ENCODE data around the gene GOPC. TPM values are rescaled to one million over a fixed set of nuclear protein-coding genes. Genes with fewer than 3 reads are reported as not detected.
"Not testable (repeated sequence)": the region's sequence is repeated elsewhere in the genome, so short reads cannot be mapped to it uniquely, and the experiment has no call there.

Gene GOPC
- 31.6 and 41.6 TPM in 2 replicates for total RNA-seq (2014; rRNA removed; shearing (Covaris generic))

GRCh38 chr6:117602151-117602898 is at the start of gene GOPC:
GOPC (minus strand) TSS chr6:117602511; CDS start chr6:117602288, 223 bp downstream.
- DNase-seq (ENCODE audit: low spot score) = peak; percentile 97

- DNase-seq (ENCODE audit: low spot score) = not testable (repeated sequence)
These were observed 49.7 kb upstream of the GOPC start for GRCh38 chr6:117651984-117652383.

GRCh38 chr6:117642976-117643375 is 40.7 kb upstream of the GOPC start:
- DNase-seq (ENCODE audit: low spot score) = no peak

GRCh38 chr6:117637770-117638169 is 35.5 kb upstream of the GOPC start:
- DNase-seq (ENCODE audit: low spot score) = no peak

- no peak for DNase-seq (ENCODE audit: low spot score)
These were observed 26.9 kb upstream of the GOPC start for GRCh38 chr6:117629119-117629660.

- no peak for DNase-seq (ENCODE audit: low spot score)
These were observed 25.2 kb upstream of the GOPC start for GRCh38 chr6:117627533-117627932.

GRCh38 chr6:117624869-117625481 is 22.7 kb upstream of the GOPC start:
- DNase-seq (ENCODE audit: low spot score) = no peak

- DNase-seq (ENCODE audit: low spot score) = no peak
These were observed 16.9 kb upstream of the GOPC start for GRCh38 chr6:117619178-117619577.

GRCh38 chr6:117617210-117618035 is 15.1 kb upstream of the GOPC start:
- DNase-seq (ENCODE audit: low spot score) = no peak

GRCh38 chr6:117616391-117617209 is 14.3 kb upstream of the GOPC start:
- DNase-seq (ENCODE audit: low spot score) = no peak

GRCh38 chr6:117615750-117616390 is 13.6 kb upstream of the GOPC start:
- peak; percentile 94 for DNase-seq (ENCODE audit: low spot score)

GRCh38 chr6:117613920-117614560 is 11.7 kb upstream of the GOPC start:
- peak; percentile 53 for DNase-seq (ENCODE audit: low spot score)

GRCh38 chr6:117607511-117607910 is 5.2 kb upstream of the GOPC start:
- no peak for DNase-seq (ENCODE audit: low spot score)

- DNase-seq (ENCODE audit: low spot score) = peak; percentile 72
These were observed 3.0 kb upstream of the GOPC start for GRCh38 chr6:117605169-117605826.

GRCh38 chr6:117603821-117604220 is 1.5 kb upstream of the GOPC start:
- no peak for DNase-seq (ENCODE audit: low spot score)

GRCh38 chr6:117602899-117603588 is 733 bp upstream of the GOPC start:
- DNase-seq (ENCODE audit: low spot score) = no peak

- peak; percentile 20 for DNase-seq (ENCODE audit: low spot score)
These were observed 530 bp downstream of the GOPC start for GRCh38 chr6:117601811-117602150.

GRCh38 chr6:117600008-117600743 is 2.1 kb downstream of the GOPC start:
- DNase-seq (ENCODE audit: low spot score) = peak; percentile 25

- DNase-seq (ENCODE audit: low spot score) = no peak
These were observed 4.6 kb downstream of the GOPC start for GRCh38 chr6:117597755-117598154.

Measured in A172 (cell line).